ENCODE measurements around the gene HLA-B.

DNA sequence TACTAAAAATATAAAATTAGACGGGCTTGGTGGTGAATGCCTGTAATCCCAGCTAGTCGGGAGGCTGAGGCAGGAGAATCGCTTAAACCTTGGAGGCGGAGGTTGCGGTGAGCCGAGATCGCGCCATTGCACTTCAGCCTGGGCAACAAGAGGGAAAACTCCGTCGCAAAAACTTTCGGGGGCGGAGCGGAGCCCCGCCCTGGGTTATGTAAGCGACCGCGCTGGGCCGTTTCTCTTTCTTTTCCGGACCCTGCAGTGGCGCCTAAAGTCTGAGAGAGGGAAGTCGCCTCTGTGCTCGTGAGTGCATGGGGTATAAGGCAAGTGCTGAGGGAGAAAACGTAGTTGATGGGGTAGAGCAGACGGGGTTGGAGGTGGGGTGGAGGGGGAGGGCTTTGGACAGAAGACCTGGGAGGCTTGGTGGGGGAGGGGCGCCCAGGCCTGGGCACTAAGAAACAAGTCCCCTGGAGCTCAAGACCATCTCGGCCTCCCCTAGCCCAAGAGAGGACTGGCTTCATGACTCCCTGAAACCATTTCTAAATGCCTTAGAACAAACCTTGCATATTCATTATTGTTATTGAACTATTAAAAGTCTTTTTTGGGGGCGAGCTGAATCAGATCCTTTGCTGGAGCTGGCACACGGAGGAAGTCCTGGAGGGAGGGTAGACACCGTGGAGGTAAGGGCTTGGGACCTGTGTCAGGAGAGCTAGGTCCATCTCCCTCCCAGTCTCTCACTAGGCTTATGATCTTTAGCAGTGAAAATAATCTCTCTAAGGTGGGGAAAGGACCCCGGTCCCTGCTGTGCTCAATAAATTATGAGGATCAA, 43.7 kb upstream of the HLA-B start:
- TF ChIP-seq CTCF (IDR thresholded peaks at IDR 0.05) (no peak), POLR2A (IDR thresholded peaks at IDR 0.05) (no peak), EP300 (IDR thresholded peaks at IDR 0.05) (no peak), POLR2AphosphoS5 (IDR thresholded peaks at IDR 0.05) (peak in 2 of 3 donors; percentile 28 to 52)

Data from stomach (tissue), 4 donors.